ENCODE data around the gene IMPDH2.

The IMPDH2 gene

DNA sequence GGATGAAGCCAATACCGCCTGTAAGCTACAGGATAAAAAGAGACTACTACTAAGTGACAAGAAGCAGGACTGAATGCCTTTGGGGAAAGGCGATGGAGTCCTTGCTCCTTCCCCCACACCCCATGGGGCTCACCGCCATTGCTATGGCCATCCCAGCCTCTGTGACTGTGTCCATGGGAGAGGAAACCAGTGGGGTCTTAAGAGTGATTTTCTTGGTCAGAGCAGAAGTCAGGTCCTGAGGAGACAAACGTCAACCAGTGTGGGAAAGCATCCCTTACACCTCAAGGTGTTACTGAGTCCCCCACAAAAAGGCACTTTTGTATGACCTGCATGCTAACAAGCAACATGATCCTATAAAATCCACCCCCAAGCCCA, 913 bp downstream of the IMPDH2 start:
- H3K27ac ChIP-seq (ENCODE audit: low read depth, low read length): peak overlapping the region; percentile 92
- H3K36me3 ChIP-seq (ENCODE audit: control insufficient read depth, insufficient read depth, low read length): peaks cover 50% of the 10 kb centered on the region
- peak overlapping the region; percentile 99 for H3K9ac ChIP-seq (ENCODE audit: low read length)
- peaks cover 7% of the 10 kb centered on the region for H3K4me1 ChIP-seq (ENCODE audit: control insufficient read depth, insufficient read depth, low read length)
- H3K27me3 ChIP-seq (ENCODE audit: control insufficient read depth, insufficient read depth, low read length): no peaks in the 10 kb centered on the region
- H3K4me3 ChIP-seq (ENCODE audit: low read length): peak overlapping the region; percentile 95

DNA sequence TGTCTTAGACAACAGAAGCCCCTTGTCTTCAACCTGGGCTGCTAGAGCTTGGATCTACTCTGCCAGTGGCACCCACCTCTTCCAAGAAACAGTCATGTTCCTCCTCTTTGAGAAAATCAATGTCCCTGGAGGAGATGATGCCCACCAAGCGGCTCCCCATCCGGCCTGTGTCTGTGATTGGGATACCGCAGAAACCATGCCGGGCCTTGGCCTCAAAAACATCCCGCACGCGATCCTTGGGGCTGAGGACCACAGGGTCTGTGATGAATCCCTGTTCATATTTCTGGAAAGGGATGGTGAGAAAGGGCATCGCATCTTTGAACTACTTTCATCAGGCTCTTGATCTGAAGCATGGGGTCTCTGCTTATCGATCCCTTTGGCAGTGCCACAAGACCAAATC, 1.6 kb downstream of the IMPDH2 start:
- peaks cover 7% of the 10 kb centered on the region for H3K4me1 ChIP-seq (ENCODE audit: control insufficient read depth, insufficient read depth, low read length)
- H3K27ac ChIP-seq (ENCODE audit: low read depth, low read length): no peak overlapping the region
- no peak overlapping the region for H3K9ac ChIP-seq (ENCODE audit: low read length)
- H3K36me3 ChIP-seq (ENCODE audit: control insufficient read depth, insufficient read depth, low read length): peaks cover 43% of the 10 kb centered on the region
- H3K4me3 ChIP-seq (ENCODE audit: low read length): no peak overlapping the region
- no peaks in the 10 kb centered on the region for H3K27me3 ChIP-seq (ENCODE audit: control insufficient read depth, insufficient read depth, low read length)

DNA sequence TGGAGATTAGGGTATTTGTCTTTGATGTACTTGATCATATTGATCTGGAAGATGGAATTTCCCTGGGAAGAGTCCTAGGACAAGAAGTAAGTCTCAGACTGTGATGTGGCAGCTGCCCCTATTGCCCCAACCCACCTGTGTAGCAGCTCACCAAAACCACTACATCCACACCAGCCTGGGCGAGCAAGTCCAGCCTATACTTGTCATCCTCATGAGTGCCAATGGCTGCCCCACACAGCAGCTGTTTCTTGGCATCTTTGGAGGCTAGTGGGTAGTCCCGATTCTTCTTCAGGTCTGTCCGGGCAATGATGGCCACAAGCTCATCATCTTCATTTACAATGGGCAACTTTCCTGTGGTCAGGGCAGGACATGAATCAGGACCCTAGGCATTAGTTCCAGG, 2.7 kb downstream of the IMPDH2 start:
- Histone ChIP-seq H3K4me1 (ENCODE audit: control insufficient read depth, insufficient read depth, low read length) (peaks cover 7% of the 10 kb centered on the region), H3K36me3 (ENCODE audit: control insufficient read depth, insufficient read depth, low read length) (peaks cover 32% of the 10 kb centered on the region), H3K4me3 (ENCODE audit: low read length) (no peak overlapping the region), H3K27ac (ENCODE audit: low read depth, low read length) (no peak overlapping the region), H3K27me3 (ENCODE audit: control insufficient read depth, insufficient read depth, low read length) (no peaks in the 10 kb centered on the region), H3K9ac (ENCODE audit: low read length) (no peak overlapping the region)

DNA sequence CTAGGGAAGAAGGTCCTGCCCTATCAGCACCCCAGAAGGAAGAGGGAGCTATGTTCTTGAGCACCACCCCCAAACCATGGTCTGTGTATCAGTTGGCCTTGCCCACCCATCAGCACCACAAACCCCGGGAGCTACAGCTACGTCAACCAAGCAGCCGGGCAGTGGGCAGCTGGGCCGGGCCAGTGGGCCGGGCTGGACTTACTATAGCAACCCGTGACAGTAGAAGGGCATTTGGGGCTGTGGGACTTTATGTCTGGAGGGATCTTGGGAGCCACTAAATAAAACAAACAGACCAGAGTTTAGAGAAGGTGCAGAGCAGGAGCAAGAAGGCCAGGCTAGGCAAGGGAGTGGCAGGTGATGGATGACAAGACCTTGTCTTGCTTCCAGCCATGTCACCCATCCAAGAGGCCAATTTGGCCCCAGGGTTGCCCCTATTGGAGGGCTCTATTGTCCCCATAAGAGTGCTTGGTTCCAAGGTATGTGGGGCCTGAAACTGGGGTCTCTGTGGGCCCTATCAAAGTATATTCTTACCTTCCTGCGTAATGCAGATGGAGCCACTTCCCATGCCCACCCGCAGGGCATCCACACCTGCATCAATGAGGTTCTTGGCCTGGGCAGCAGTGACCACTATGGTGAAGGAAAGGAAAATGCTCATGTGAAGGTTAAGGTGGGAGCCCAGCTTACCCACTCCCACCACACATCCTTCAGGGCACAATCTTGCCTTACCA, 3.2 kb downstream of the IMPDH2 start:
- no peak overlapping the region for H3K4me3 ChIP-seq (ENCODE audit: low read length)
- H3K4me1 ChIP-seq (ENCODE audit: control insufficient read depth, insufficient read depth, low read length): peaks cover 7% of the 10 kb centered on the region
- H3K36me3 ChIP-seq (ENCODE audit: control insufficient read depth, insufficient read depth, low read length): peaks cover 30% of the 10 kb centered on the region
- no peak overlapping the region for H3K27ac ChIP-seq (ENCODE audit: low read depth, low read length)
- H3K9ac ChIP-seq (ENCODE audit: low read length): no peak overlapping the region
- no peaks in the 10 kb centered on the region for H3K27me3 ChIP-seq (ENCODE audit: control insufficient read depth, insufficient read depth, low read length)

DNA sequence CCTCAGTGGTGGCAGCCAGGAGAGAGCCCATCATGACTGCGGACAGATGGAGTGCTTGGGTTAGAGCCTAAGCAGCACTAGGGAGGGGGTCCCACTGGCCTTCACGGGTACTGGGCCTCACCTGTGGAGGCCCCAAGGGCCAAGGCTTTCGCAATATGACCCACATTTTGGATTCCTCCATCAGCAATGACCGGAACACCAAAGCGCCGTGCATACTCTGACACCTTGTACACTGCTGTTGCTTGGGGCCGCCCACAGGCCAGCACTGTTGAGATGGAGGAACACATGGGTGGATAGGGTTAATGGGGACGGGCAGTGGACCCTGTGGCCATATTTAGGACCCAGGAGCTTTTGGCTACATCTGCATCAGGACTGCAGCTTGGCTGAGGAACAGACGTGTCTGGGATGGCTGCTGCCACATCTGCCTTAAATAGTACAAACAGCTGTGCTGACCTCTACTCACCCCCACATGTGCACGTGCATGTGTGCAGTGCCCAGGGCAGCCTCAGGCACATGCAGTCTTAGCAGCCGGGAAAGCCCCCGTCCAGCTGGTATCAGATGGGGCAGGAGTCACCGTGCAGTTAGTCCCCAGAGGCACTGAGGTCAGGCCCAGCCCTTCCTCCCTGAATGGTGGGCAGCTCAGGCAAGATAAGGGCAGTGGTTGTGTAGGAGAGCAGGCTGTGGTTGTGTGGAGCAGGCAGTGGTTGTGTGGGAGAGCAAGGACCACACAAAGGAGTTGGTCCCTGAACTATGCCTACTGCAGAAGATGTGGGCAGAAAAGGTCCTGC, 4.0 kb downstream of the IMPDH2 start:
- Histone ChIP-seq H3K36me3 (ENCODE audit: control insufficient read depth, insufficient read depth, low read length) (peaks cover 30% of the 10 kb centered on the region), H3K27ac (ENCODE audit: low read depth, low read length) (no peak overlapping the region), H3K27me3 (ENCODE audit: control insufficient read depth, insufficient read depth, low read length) (no peaks in the 10 kb centered on the region), H3K4me1 (ENCODE audit: control insufficient read depth, insufficient read depth, low read length) (peaks cover 12% of the 10 kb centered on the region), H3K4me3 (ENCODE audit: low read length) (no peak overlapping the region), H3K9ac (ENCODE audit: low read length) (no peak overlapping the region)

DNA sequence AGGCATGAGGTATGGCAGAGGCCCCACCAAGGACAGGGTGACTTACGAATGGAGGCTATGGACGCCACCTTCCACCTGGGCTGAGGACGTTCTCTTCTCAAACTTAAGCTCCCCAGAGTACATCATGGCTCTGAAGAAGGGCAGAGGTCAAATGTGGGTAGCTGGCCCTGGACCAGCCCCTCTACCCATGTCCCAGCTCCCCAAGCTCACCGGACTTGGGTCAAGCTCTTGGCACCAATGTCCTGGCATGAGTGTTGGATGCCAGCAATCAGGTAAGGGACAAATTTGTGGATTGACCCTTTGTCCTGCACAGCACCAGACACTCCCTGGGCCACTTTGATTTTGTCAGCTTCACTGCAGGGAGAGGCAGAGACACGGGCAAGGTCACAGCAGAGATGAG, 4.7 kb downstream of the IMPDH2 start:
- Histone ChIP-seq H3K4me3 (ENCODE audit: low read length) (no peak overlapping the region), H3K27ac (ENCODE audit: low read depth, low read length) (no peak overlapping the region), H3K9ac (ENCODE audit: low read length) (no peak overlapping the region), H3K4me1 (ENCODE audit: control insufficient read depth, insufficient read depth, low read length) (peaks cover 14% of the 10 kb centered on the region), H3K27me3 (ENCODE audit: control insufficient read depth, insufficient read depth, low read length) (no peaks in the 10 kb centered on the region), H3K36me3 (ENCODE audit: control insufficient read depth, insufficient read depth, low read length) (peaks cover 30% of the 10 kb centered on the region)

DNA sequence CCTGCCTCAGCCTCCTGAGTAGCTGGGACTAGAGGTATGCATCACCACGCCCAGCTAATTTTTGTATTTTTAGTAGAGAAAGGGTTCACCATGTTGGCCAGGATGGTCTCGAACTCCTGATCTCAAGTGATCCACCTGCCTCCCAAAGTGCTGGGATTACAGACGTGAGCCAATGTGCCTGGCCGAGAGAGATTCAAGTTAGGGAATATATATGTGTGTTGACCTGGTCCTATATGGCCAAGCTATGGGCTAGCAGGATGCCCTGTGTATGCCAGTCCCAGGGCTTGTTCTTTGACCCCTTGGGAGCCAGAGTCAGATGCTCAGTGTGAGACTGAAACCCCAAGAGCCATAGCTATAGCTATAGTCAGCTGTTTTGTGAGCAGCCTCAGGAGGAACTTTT, 5.4 kb downstream of the IMPDH2 start:
- Histone ChIP-seq H3K9ac (ENCODE audit: low read length) (no peak overlapping the region), H3K27me3 (ENCODE audit: control insufficient read depth, insufficient read depth, low read length) (no peaks in the 10 kb centered on the region), H3K4me1 (ENCODE audit: control insufficient read depth, insufficient read depth, low read length) (peaks cover 13% of the 10 kb centered on the region), H3K4me3 (ENCODE audit: low read length) (no peak overlapping the region), H3K36me3 (ENCODE audit: control insufficient read depth, insufficient read depth, low read length) (peaks cover 30% of the 10 kb centered on the region), H3K27ac (ENCODE audit: low read depth, low read length) (no peak overlapping the region)

DNA sequence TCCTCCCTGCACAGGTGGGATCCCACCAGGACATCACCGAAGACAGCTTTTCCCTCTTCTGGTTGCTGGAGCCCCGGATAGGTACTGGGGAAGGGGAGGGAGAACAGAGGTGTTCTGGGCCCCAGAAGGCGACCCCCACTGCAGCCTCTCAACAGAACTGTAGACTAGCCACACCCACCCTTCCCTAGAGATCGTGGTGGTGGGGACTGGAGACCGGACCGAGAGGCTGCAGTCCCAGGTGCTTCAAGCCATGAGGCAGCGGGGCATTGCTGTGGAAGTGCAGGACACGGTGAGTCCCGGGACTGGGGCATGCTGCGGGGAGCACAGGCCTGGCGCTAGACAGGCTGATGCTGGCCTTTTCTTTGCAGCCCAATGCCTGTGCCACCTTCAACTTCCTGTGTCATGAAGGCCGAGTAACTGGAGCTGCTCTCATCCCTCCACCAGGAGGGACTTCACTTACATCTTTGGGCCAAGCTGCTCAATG, 6.5 kb downstream of the IMPDH2 start:
- peak overlapping the region; percentile 89 for H3K4me3 ChIP-seq (ENCODE audit: low read length)
- peaks cover 7% of the 10 kb centered on the region for H3K4me1 ChIP-seq (ENCODE audit: control insufficient read depth, insufficient read depth, low read length)
- peak overlapping the region; percentile 98 for H3K9ac ChIP-seq (ENCODE audit: low read length)
- H3K27me3 ChIP-seq (ENCODE audit: control insufficient read depth, insufficient read depth, low read length): no peaks in the 10 kb centered on the region
- H3K36me3 ChIP-seq (ENCODE audit: control insufficient read depth, insufficient read depth, low read length): peaks cover 30% of the 10 kb centered on the region
- peak overlapping the region; percentile 99 for H3K27ac ChIP-seq (ENCODE audit: low read depth, low read length)

DNA sequence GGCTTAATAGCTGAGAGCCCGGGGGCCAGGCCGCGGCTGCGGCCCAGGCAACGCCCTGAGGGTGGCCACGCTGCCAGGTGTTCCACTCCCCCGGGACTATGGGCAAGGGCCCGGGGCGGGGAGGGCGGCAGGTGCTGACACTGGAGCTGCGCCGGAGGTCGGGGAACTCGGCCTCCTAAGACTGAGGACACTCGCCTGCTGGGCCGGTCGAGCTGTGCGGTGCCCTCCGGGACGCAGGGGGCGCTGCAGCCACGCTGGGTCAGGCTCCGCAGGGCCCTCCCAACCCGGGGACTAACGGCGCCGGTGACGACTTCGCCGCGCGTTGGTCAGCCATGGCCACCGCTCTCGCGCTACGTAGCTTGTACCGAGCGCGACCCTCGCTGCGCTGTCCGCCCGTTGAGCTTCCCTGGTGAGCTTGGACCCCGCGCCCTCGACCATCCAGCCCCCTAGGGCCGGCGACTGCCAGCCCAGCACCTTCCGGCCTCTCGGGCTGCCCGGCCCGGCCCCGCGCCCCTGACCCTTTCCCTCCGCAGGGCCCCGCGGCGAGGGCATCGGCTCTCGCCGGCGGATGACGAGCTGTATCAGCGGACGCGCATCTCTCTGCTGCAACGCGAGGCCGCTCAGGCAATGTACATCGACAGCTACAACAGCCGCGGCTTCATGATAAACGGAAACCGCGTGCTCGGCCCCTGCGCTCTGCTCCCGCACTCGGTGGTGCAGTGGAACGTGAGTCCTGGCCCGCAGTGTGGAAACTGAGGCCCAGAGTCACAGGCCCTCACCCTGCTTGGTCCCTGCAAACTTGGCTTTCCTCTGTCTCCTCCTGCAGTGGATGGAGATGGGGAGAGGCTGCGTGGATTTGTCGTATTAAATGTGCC, 7.1 kb downstream of the IMPDH2 start, which contains the start of gene NDUFAF3:
NDUFAF3 (plus strand) TSS at position 309 of the 875 bp plus-strand sequence; CDS start at position 333, 24 bp downstream.
- no peaks in the 10 kb centered on the region for H3K27me3 ChIP-seq (ENCODE audit: control insufficient read depth, insufficient read depth, low read length)
- peaks cover 30% of the 10 kb centered on the region for H3K36me3 ChIP-seq (ENCODE audit: control insufficient read depth, insufficient read depth, low read length)
- H3K27ac ChIP-seq (ENCODE audit: low read depth, low read length): peak within 1 kb of the TSS; percentile 99
- peak within 1 kb of the TSS; percentile 94 for H3K4me3 ChIP-seq (ENCODE audit: low read length)
- peak within 1 kb of the TSS; percentile 98 for H3K9ac ChIP-seq (ENCODE audit: low read length)
- peaks cover 12% of the 10 kb centered on the region for H3K4me1 ChIP-seq (ENCODE audit: control insufficient read depth, insufficient read depth, low read length)

DNA sequence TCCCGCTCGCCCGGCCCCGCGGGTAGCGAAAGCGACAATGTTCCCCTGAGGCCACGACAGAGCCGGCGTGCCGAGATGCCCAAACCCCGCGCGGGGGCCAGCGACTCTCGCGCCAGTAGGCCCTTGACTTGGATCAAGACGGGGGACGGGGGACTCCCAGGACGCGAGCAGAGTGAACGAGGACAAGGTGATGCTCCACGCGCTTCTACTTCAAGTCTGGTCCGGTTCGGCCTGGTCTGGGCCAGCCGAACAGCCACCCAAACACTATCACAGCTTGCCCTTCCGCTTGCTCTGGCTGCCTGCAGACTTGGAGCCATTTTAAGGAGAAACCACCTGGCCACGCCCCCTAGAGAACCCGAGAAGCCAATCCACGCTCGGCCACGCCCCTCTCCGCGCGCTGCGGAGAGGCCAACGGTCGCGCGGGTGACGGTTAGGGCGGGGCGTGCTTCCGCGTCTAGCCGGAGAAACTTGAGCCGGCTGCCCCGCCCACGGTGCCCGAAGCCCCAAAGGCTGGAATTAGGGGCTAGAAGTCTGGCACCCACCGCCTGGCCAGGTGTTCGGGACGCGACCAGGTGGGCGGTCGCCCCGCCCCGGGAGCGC, 7.9 kb downstream of the IMPDH2 start:
- H3K36me3 ChIP-seq (ENCODE audit: control insufficient read depth, insufficient read depth, low read length): peaks cover 27% of the 10 kb centered on the region
- H3K4me1 ChIP-seq (ENCODE audit: control insufficient read depth, insufficient read depth, low read length): peaks cover 12% of the 10 kb centered on the region
- peak overlapping the region; percentile 94 for H3K4me3 ChIP-seq (ENCODE audit: low read length)
- peak overlapping the region; percentile 99 for H3K27ac ChIP-seq (ENCODE audit: low read depth, low read length)
- H3K27me3 ChIP-seq (ENCODE audit: control insufficient read depth, insufficient read depth, low read length): no peaks in the 10 kb centered on the region
- H3K9ac ChIP-seq (ENCODE audit: low read length): peak overlapping the region; percentile 98

DNA sequence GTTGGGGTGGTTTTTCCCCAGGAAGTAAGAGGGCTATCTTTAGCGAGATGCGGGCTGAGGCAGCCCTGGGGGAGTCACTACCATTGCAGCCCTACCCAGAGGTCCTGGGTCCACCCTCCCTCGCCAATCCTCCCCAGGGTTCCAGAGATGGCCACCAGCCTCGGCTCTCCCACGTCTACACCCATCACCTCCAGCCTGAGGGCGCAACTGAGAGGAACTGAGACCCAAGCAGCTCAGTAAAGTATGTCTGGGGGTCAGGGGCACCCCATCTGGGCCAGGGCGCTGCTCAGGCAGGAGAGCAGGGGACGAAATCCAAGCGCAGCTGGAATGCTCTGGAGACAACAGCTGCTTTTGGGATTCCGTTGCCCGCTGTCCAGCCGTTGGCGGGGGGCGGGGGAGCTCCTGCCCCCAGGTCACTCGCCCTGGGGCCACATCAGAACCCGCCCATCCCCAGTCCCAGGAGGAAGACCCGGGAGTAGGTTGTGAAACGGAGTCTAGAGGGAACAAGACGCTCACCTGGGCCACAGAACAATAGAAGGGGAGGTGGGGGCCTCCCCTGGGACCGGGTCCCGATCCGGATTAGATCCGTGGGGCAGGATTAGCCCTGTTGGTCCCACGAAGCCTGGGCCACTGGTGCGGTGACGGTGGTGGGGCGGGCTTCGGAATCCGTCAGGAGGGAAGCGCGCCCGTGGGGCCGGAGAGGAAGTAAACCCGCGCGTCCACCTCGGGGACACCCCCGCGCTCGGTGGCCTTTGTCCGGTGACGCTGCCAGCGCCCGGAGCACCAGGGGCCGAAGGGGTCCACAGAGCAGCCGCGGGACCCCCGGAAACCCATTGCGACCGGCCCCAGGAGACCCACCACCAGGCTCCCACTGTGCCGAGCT, 8.6 kb downstream of the IMPDH2 start:
- Histone ChIP-seq H3K9ac (ENCODE audit: low read length) (peak overlapping the region; percentile 78), H3K27ac (ENCODE audit: low read depth, low read length) (peak overlapping the region; percentile 99), H3K27me3 (ENCODE audit: control insufficient read depth, insufficient read depth, low read length) (no peaks in the 10 kb centered on the region), H3K4me3 (ENCODE audit: low read length) (peak overlapping the region; percentile 94), H3K36me3 (ENCODE audit: control insufficient read depth, insufficient read depth, low read length) (peaks cover 27% of the 10 kb centered on the region), H3K4me1 (ENCODE audit: control insufficient read depth, insufficient read depth, low read length) (peaks cover 12% of the 10 kb centered on the region)

Measured in rectal smooth muscle tissue (tissue), 1 donor.